Bronchial epithelial cell (primary cell): ENCODE measurements around the gene GALNS. TPM values are rescaled to one million over a fixed set of nuclear protein-coding genes. Genes with fewer than 3 reads are reported as not detected.
A peak's percentile ranks its signal among the peaks of the same experiment; 100 is the strongest.

Source experiments
- DNase-seq: peaks from one replicate; pipeline ENCODE4 v3.0.0-alpha.2; 2010; ENCODE audit warnings: low read depth
- FAIRE-seq: peaks from 2 replicates; lab custom pipeline; 2011; peaks lifted over from hg19 to GRCh38; lab: Jason Lieb, UNC
- H3K27me3 ChIP-seq: 2 replicates; pipeline ENCODE4 v1.5.1; 2011; ENCODE audit warnings: low read length; ENCODE audit not compliant: control insufficient read depth, insufficient read depth
- H3K36me3 ChIP-seq: 2 replicates; pipeline ENCODE4 v1.5.1; 2011; ENCODE audit warnings: low read length; ENCODE audit not compliant: control insufficient read depth, insufficient read depth
- H3K4me3 ChIP-seq: 2 replicates; pipeline ENCODE4 v1.5.1; 2011; ENCODE audit warnings: mild to moderate bottlenecking, low read depth, low read length, control low read depth
- total RNA-seq: library from RNA; depleted of rRNA; stranded (reverse); fragments of >200 nt; gene quantifications from 2 replicates; pipeline ENCODE4 v1.2.1, GENCODE V29; 2014
- TF ChIP-seq, protein P1 (sequence below): IDR thresholded peaks from 2 replicates; pipeline ENCODE4 v1.5.1; 2011; ENCODE audit warnings: mild to moderate bottlenecking, moderate library complexity, low read length, control low read depth, inconsistent platforms; ENCODE audit not compliant: insufficient read depth, severe bottlenecking

GALNS gene
- total RNA-seq, 1 donor from 2014 or later: 16.3 TPM

- Histone ChIP-seq H3K27me3 (peaks cover 4% of the 10 kb centered on the region), H3K36me3 (no peaks in the 10 kb centered on the region), H3K4me3 (no peak overlapping the region)
- DNase-seq (no peak), FAIRE-seq (no peak)
- TF ChIP-seq, protein P1, sequence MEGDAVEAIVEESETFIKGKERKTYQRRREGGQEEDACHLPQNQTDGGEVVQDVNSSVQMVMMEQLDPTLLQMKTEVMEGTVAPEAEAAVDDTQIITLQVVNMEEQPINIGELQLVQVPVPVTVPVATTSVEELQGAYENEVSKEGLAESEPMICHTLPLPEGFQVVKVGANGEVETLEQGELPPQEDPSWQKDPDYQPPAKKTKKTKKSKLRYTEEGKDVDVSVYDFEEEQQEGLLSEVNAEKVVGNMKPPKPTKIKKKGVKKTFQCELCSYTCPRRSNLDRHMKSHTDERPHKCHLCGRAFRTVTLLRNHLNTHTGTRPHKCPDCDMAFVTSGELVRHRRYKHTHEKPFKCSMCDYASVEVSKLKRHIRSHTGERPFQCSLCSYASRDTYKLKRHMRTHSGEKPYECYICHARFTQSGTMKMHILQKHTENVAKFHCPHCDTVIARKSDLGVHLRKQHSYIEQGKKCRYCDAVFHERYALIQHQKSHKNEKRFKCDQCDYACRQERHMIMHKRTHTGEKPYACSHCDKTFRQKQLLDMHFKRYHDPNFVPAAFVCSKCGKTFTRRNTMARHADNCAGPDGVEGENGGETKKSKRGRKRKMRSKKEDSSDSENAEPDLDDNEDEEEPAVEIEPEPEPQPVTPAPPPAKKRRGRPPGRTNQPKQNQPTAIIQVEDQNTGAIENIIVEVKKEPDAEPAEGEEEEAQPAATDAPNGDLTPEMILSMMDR: no peak
Measured at GRCh38 chr16:88881675-88882357, 25.1 kb upstream of the GALNS start.

- TF ChIP-seq, protein P1: no peak
- H3K27me3 ChIP-seq: peaks cover 4% of the 10 kb centered on the region
- H3K36me3 ChIP-seq: no peaks in the 10 kb centered on the region
- FAIRE-seq: no peak
- no peak for DNase-seq
- peak overlapping the region; percentile 27 for H3K4me3 ChIP-seq
Measured at GRCh38 chr16:88881007-88881615, 24.4 kb upstream of the GALNS start.

GRCh38 chr16:88880226-88881006, 23.7 kb upstream of the GALNS start:
- peaks cover 4% of the 10 kb centered on the region for H3K27me3 ChIP-seq
- FAIRE-seq (no peak), DNase-seq (no peak)
- peak overlapping the region; percentile 27 for H3K4me3 ChIP-seq
- TF ChIP-seq, protein P1: no peak
- H3K36me3 ChIP-seq: no peaks in the 10 kb centered on the region

DNA sequence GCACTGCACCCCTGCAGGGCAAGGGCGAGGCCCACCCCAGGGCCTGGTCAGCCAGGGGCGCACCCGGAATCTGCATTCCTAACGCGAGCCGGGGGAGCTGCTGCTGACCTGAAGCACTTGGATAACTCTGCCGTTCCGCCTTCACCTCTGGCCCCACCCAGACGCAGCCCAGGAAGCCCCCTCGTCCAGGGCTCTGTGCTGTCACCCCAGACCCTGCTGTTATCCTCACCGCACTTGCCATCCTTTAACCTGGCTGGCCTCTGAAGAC, 23.0 kb upstream of the GALNS start:
- Histone ChIP-seq H3K27me3 (peaks cover 4% of the 10 kb centered on the region), H3K4me3 (no peak overlapping the region), H3K36me3 (no peaks in the 10 kb centered on the region)
- TF ChIP-seq, protein P1: no peak
- DNase-seq (no peak), FAIRE-seq (no peak)

- peak; percentile 86 for DNase-seq
- FAIRE-seq: peak; percentile 97
- Histone ChIP-seq H3K27me3 (peaks cover 4% of the 10 kb centered on the region), H3K4me3 (no peak overlapping the region), H3K36me3 (no peaks in the 10 kb centered on the region)
- TF ChIP-seq, protein P1: no peak
Measured at GRCh38 chr16:88878967-88879787, 22.4 kb upstream of the GALNS start.
